Esophagus muscularis mucosa (tissue), 4 donors: Measurements from ENCODE around the gene AKT3.
A peak's percentile ranks its signal among the peaks of the same experiment; 100 is the strongest.

ENCODE experiments used
- EP300 ChIP-seq: sonication (generic); formaldehyde crosslinking; IDR thresholded peaks from one replicate; pipeline ENCODE4 v1.6.1; 2017; ENCODE audit warnings: antibody characterized with exemption
- POLR2A ChIP-seq: fragments of 450-650 bp; IDR thresholded peaks from one replicate; pipeline ENCODE4 v1.6.1; 2017; ENCODE audit warnings: antibody characterized with exemption, moderate library complexity, mild to moderate bottlenecking, low read depth
- POLR2AphosphoS5 ChIP-seq, 2 donors: sonication (generic); formaldehyde crosslinking; IDR thresholded peaks; one replicate each; pipeline ENCODE4 v1.6.1; 2017; ENCODE audit warnings: antibody characterized with exemption in 2 of 2
- TF ChIP-seq, protein P1 (sequence below), 3 experiments: fragments of 200-600 bp in 2 of 3; fragments of 450-650 bp in 1 of 3; sonication (generic) in 2 of 3; IDR thresholded peaks; one replicate each; pipeline ENCODE4 v1.5.1; 2017 to 2019; ENCODE audit warnings: antibody characterized with exemption in 3 of 3, mild to moderate bottlenecking in 2 of 3, moderate library complexity in 1 of 3

DNA sequence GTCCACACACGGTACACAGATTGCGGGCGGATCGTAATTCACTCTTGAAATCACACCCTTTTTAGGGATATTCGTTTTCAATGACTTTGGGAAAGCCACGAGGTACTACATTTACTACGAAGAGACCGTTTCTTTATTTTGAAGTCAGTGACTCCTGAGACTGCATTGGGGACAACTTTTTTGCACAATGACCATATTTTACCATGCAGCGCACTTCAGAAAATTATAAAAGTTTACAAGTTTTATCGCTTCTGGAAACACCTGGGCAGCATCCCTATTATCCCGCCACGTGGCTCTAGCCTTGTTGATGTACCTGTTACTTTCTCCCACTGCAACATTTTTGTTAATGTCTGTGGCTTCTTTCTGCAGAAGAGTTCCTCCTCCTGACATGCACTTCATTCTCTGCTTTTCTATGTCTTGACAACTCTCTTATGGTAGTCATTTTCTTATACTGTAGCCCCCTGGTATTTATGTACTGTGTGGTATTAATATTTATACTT is 1.3 kb upstream of the AKT3 start:
- TF ChIP-seq POLR2A (no peak), POLR2AphosphoS5 (IDR thresholded peaks at IDR 0.05) (peak in 1 of 2 donors; percentile 2), EP300 (no peak)
- TF ChIP-seq, protein P1, sequence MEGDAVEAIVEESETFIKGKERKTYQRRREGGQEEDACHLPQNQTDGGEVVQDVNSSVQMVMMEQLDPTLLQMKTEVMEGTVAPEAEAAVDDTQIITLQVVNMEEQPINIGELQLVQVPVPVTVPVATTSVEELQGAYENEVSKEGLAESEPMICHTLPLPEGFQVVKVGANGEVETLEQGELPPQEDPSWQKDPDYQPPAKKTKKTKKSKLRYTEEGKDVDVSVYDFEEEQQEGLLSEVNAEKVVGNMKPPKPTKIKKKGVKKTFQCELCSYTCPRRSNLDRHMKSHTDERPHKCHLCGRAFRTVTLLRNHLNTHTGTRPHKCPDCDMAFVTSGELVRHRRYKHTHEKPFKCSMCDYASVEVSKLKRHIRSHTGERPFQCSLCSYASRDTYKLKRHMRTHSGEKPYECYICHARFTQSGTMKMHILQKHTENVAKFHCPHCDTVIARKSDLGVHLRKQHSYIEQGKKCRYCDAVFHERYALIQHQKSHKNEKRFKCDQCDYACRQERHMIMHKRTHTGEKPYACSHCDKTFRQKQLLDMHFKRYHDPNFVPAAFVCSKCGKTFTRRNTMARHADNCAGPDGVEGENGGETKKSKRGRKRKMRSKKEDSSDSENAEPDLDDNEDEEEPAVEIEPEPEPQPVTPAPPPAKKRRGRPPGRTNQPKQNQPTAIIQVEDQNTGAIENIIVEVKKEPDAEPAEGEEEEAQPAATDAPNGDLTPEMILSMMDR (IDR thresholded peaks at IDR 0.05), result no peak
